Esophagus squamous epithelium (tissue), 4 donors: Measurements from ENCODE around the gene ZNF800.
"Not testable (repeated sequence)": the region's sequence is repeated elsewhere in the genome, so short reads cannot be mapped to it uniquely, and the experiment has no call there.

Source experiments
- POLR2A ChIP-seq, 4 donors: fragments of 450-650 bp; IDR thresholded peaks; one replicate each; pipeline ENCODE4 v1.6.1; 2017; ENCODE audit warnings: antibody characterized with exemption in 4 of 4, mild to moderate bottlenecking in 4 of 4, moderate library complexity in 3 of 4
- TF ChIP-seq, protein P1 (sequence below), 6 experiments: fragments of 450-650 bp in 4 of 6; fragments of 200-600 bp in 2 of 6; sonication (generic) in 2 of 6; IDR thresholded peaks; one replicate each; pipeline ENCODE4 v1.5.1; 2016 to 2019; ENCODE audit warnings: antibody characterized with exemption in 6 of 6, mild to moderate bottlenecking in 4 of 6, moderate library complexity in 4 of 6

DNA sequence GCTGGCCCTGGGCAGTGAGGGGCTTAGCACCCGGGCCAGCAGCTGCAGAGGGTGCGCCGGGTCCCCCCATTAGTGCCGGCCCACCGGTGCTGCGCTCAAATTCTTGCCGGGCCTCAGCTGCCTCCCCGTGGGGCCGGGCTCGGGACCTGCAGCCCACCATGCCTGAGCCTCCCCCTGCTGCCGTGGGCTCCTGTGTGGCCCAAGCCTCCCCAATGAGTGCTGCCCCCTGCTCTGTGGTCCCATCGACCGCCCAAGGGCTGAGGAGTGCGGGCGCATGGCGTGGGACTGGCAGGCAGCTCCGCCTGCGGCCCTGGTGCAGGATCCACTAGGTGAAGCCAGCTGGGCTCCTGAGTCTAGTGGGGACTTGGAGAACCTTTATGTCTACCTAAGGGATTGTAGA, 36.8 kb upstream of the ZNF800 start:
- TF ChIP-seq, protein P1, sequence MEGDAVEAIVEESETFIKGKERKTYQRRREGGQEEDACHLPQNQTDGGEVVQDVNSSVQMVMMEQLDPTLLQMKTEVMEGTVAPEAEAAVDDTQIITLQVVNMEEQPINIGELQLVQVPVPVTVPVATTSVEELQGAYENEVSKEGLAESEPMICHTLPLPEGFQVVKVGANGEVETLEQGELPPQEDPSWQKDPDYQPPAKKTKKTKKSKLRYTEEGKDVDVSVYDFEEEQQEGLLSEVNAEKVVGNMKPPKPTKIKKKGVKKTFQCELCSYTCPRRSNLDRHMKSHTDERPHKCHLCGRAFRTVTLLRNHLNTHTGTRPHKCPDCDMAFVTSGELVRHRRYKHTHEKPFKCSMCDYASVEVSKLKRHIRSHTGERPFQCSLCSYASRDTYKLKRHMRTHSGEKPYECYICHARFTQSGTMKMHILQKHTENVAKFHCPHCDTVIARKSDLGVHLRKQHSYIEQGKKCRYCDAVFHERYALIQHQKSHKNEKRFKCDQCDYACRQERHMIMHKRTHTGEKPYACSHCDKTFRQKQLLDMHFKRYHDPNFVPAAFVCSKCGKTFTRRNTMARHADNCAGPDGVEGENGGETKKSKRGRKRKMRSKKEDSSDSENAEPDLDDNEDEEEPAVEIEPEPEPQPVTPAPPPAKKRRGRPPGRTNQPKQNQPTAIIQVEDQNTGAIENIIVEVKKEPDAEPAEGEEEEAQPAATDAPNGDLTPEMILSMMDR (IDR thresholded peaks at IDR 0.05), result not testable (repeated sequence)
- not testable (repeated sequence) for TF ChIP-seq POLR2A (IDR thresholded peaks at IDR 0.05)
